ENCODE measurements around the gene BLOC1S5.

DNA sequence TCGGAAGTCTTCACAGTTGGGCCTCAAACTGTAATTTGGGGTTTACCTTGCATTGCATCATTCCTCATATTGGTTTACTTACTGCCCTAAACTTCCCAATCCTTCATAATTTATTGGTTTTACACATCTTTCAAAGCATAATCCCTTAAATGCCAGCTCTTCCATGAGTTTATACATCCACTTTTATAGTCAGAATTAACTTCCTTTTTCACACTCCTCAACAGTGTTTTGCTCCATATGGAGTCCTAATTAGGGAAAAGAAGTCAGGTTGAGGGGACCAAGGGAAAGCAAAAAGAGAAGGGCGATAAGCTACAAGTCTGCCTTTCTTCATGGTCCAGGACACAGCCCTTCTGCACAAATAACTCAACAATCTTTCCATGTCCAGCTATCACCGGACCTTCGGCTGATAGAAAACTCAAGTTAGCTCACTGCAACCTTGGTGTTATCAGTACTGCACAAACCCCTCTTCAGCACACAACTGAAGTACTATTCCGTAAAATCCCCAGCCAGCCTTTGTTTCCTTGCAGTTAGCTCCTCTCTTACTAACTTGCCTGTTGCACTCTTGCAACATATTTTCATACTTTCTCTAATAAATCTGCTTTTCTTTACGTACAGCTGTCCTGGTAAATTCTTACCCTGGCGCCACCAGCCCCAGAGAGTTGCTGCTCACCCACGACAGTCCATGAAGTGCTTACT is 36.1 kb upstream of the BLOC1S5 start:
- TF ChIP-seq, protein P1, sequence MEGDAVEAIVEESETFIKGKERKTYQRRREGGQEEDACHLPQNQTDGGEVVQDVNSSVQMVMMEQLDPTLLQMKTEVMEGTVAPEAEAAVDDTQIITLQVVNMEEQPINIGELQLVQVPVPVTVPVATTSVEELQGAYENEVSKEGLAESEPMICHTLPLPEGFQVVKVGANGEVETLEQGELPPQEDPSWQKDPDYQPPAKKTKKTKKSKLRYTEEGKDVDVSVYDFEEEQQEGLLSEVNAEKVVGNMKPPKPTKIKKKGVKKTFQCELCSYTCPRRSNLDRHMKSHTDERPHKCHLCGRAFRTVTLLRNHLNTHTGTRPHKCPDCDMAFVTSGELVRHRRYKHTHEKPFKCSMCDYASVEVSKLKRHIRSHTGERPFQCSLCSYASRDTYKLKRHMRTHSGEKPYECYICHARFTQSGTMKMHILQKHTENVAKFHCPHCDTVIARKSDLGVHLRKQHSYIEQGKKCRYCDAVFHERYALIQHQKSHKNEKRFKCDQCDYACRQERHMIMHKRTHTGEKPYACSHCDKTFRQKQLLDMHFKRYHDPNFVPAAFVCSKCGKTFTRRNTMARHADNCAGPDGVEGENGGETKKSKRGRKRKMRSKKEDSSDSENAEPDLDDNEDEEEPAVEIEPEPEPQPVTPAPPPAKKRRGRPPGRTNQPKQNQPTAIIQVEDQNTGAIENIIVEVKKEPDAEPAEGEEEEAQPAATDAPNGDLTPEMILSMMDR (IDR thresholded peaks at IDR 0.05): no peak
- TF ChIP-seq EZH2 (IDR thresholded peaks at IDR 0.05): no peak
